ENCODE data around the gene FTO.

FTO gene

GRCh38 chr16:54034684-54035083, 330.7 kb downstream of the FTO start:
- no peak overlapping the region for H3K4me2 ChIP-seq (ENCODE audit: low read depth, low read length, poor library complexity, severe bottlenecking)
- H3K9ac ChIP-seq (ENCODE audit: low read length): no peak overlapping the region
- H3K9me2 ChIP-seq (replicated peaks; ENCODE audit: insufficient read depth, low read length): no peaks in the 10 kb centered on the region
- TF ChIP-seq EZH2phosphoT487 (conservative IDR thresholded peaks at IDR 0.05; ENCODE audit: low read length) (no peak), CTCF (IDR thresholded peaks at IDR 0.05; ENCODE audit: insufficient read depth, low read length, poor library complexity, severe bottlenecking) (no peak)
- H2AFZ ChIP-seq (ENCODE audit: low read depth, low read length, severe bottlenecking): no peak overlapping the region
- H3K79me2 ChIP-seq (ENCODE audit: insufficient read depth, low read length): no peaks in the 10 kb centered on the region
- no peaks in the 10 kb centered on the region; the same call in 1 of the 2 replicates for H3K9me3 ChIP-seq (ENCODE audit: insufficient read depth, low read length)
- H4K20me1 ChIP-seq (ENCODE audit: low read depth, low read length): no peaks in the 10 kb centered on the region
- no peaks in the 10 kb centered on the region for H3F3A ChIP-seq (ENCODE audit: insufficient read depth)
- H3K4me3 ChIP-seq (ENCODE audit: insufficient read depth, low read length, poor library complexity, severe bottlenecking): no peak overlapping the region
- no peaks in the 10 kb centered on the region for H3K36me3 ChIP-seq (ENCODE audit: low read length)
- no peak overlapping the region for H3K27ac ChIP-seq (ENCODE audit: low read depth, low read length)
- H3K27me3 ChIP-seq (ENCODE audit: low read length): no peaks in the 10 kb centered on the region

- no peaks in the 10 kb centered on the region for H3F3A ChIP-seq (ENCODE audit: insufficient read depth)
- H3K4me3 ChIP-seq (ENCODE audit: insufficient read depth, low read length, poor library complexity, severe bottlenecking): no peak overlapping the region
- no peaks in the 10 kb centered on the region for H3K36me3 ChIP-seq (ENCODE audit: low read length)
- no peaks in the 10 kb centered on the region for H3K9me3 ChIP-seq (ENCODE audit: insufficient read depth, low read length)
- H3K27me3 ChIP-seq (ENCODE audit: low read length): no peaks in the 10 kb centered on the region
- H3K27ac ChIP-seq (ENCODE audit: low read depth, low read length): no peak overlapping the region
- no peaks in the 10 kb centered on the region for H3K9me2 ChIP-seq (replicated peaks; ENCODE audit: insufficient read depth, low read length)
- H3K79me2 ChIP-seq (ENCODE audit: insufficient read depth, low read length): no peaks in the 10 kb centered on the region
- no peak overlapping the region for H3K4me2 ChIP-seq (ENCODE audit: low read depth, low read length, poor library complexity, severe bottlenecking)
- no peak overlapping the region for H3K9ac ChIP-seq (ENCODE audit: low read length)
- no peak overlapping the region for H2AFZ ChIP-seq (ENCODE audit: low read depth, low read length, severe bottlenecking)
- no peak for TF ChIP-seq CTCF (IDR thresholded peaks at IDR 0.05; ENCODE audit: insufficient read depth, low read length, poor library complexity, severe bottlenecking)
- no peak for TF ChIP-seq EZH2phosphoT487 (conservative IDR thresholded peaks at IDR 0.05; ENCODE audit: low read length)
- no peaks in the 10 kb centered on the region for H4K20me1 ChIP-seq (ENCODE audit: low read depth, low read length)
Measured at GRCh38 chr16:54040480-54040879, 336.5 kb downstream of the FTO start.

- no peak for TF ChIP-seq CTCF (IDR thresholded peaks at IDR 0.05; ENCODE audit: insufficient read depth, low read length, poor library complexity, severe bottlenecking)
- no peak for TF ChIP-seq EZH2phosphoT487 (conservative IDR thresholded peaks at IDR 0.05; ENCODE audit: low read length)
- Histone ChIP-seq H3K27ac (ENCODE audit: low read depth, low read length) (no peak overlapping the region), H3K36me3 (ENCODE audit: low read length) (no peaks in the 10 kb centered on the region), H3K4me3 (ENCODE audit: insufficient read depth, low read length, poor library complexity, severe bottlenecking) (no peak overlapping the region), H3K27me3 (ENCODE audit: low read length) (no peaks in the 10 kb centered on the region), H3K9me3 (ENCODE audit: insufficient read depth, low read length) (no peaks in the 10 kb centered on the region), H3K4me2 (ENCODE audit: low read depth, low read length, poor library complexity, severe bottlenecking) (no peak overlapping the region), H3K9me2 (replicated peaks; ENCODE audit: insufficient read depth, low read length) (no peaks in the 10 kb centered on the region), H4K20me1 (ENCODE audit: low read depth, low read length) (no peaks in the 10 kb centered on the region), H2AFZ (ENCODE audit: low read depth, low read length, severe bottlenecking) (no peak overlapping the region), H3K9ac (ENCODE audit: low read length) (no peak overlapping the region), H3F3A (ENCODE audit: insufficient read depth) (no peaks in the 10 kb centered on the region), H3K79me2 (ENCODE audit: insufficient read depth, low read length) (no peaks in the 10 kb centered on the region)
Measured at GRCh38 chr16:54040975-54041374, 337.0 kb downstream of the FTO start.
